SK-N-SH treated with all-trans-retinoic acid at 6 μM for 48 hours (cell line): ENCODE measurements around the gene ZMYND19.

ENCODE experiments used
- BACH2 ChIP-seq: fragments of 250-450 bp; sonication (Bioruptor Pico); IDR thresholded peaks from 2 replicates; pipeline ENCODE4 v1.9.0; 2021; ENCODE audit warnings: mild to moderate bottlenecking, borderline replicate concordance
- OSR1 ChIP-seq: fragments of 250-450 bp; sonication (Bioruptor Pico); IDR thresholded peaks from 2 replicates; pipeline ENCODE4 v1.8.0; 2022; ENCODE audit warnings: moderate library complexity, mild to moderate bottlenecking, inconsistent platforms
- SNAI2 ChIP-seq: fragments of 250-450 bp; sonication (Bioruptor Pico); IDR thresholded peaks from 2 replicates; pipeline ENCODE4 v1.5.0; 2020; ENCODE audit warnings: mild to moderate bottlenecking, moderate library complexity
- ZNF70 ChIP-seq: fragments of 450-650 bp; formaldehyde crosslinking; IDR thresholded peaks from 2 replicates; pipeline ENCODE4 v1.5.0; 2020; ENCODE audit warnings: mild to moderate bottlenecking, moderate library complexity
- ZNF8 ChIP-seq: fragments of 450-650 bp; formaldehyde crosslinking; IDR thresholded peaks from 2 replicates; pipeline ENCODE4 v1.5.0; 2020; ENCODE audit warnings: mild to moderate bottlenecking, moderate library complexity
- TF ChIP-seq, protein P1 (sequence below): fragments of 250-450 bp; sonication (Bioruptor Pico); IDR thresholded peaks from 2 replicates; pipeline ENCODE4 v1.8.0; 2021; ENCODE audit warnings: low read depth, mild to moderate bottlenecking, moderate library complexity, borderline replicate concordance
- TF ChIP-seq, protein P2 (sequence below): fragments of 250-450 bp; sonication (Bioruptor Pico); IDR thresholded peaks from 2 replicates; pipeline ENCODE4 v1.5.1; 2020; ENCODE audit warnings: low read depth, mild to moderate bottlenecking, moderate library complexity

DNA sequence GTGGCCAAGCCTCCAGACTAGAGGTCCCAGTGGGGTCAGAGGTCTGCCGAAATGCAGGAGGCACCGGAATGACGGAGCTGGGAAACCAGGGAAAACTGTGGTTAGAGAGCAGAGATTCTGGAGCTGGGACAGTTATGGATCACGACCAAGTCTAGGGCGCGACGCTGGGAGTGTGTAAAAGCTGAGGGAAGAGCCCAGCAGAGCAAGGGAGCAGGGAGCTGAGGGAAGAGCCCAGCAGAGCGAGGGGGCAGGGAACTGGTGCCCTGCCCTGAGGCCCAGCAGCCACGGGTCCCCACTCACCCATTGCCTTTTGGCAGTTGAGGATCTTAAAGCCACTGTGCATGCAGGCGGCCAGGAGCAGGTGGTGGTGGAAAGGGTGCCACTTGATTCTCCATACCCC, 26.2 kb downstream of the ZMYND19 start:
- TF ChIP-seq ZNF8, result no peak
- TF ChIP-seq BACH2 (CRISPR knock-in tag), result no peak
- TF ChIP-seq, protein P1, sequence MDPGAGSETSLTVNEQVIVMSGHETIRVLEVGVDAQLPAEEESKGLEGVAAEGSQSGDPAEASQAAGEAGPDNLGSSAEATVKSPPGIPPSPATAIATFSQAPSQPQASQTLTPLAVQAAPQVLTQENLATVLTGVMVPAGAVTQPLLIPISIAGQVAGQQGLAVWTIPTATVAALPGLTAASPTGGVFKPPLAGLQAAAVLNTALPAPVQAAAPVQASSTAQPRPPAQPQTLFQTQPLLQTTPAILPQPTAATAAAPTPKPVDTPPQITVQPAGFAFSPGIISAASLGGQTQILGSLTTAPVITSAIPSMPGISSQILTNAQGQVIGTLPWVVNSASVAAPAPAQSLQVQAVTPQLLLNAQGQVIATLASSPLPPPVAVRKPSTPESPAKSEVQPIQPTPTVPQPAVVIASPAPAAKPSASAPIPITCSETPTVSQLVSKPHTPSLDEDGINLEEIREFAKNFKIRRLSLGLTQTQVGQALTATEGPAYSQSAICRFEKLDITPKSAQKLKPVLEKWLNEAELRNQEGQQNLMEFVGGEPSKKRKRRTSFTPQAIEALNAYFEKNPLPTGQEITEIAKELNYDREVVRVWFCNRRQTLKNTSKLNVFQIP, result no peak
- TF ChIP-seq ZNF70, result no peak
- TF ChIP-seq, protein P2, sequence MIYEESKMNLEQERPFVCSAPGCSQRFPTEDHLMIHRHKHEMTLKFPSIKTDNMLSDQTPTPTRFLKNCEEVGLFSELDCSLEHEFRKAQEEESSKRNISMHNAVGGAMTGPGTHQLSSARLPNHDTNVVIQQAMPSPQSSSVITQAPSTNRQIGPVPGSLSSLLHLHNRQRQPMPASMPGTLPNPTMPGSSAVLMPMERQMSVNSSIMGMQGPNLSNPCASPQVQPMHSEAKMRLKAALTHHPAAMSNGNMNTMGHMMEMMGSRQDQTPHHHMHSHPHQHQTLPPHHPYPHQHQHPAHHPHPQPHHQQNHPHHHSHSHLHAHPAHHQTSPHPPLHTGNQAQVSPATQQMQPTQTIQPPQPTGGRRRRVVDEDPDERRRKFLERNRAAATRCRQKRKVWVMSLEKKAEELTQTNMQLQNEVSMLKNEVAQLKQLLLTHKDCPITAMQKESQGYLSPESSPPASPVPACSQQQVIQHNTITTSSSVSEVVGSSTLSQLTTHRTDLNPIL (CRISPR knock-in tag), result no peak
- no peak for TF ChIP-seq OSR1 (CRISPR knock-in tag)
- TF ChIP-seq SNAI2 (CRISPR knock-in tag), result no peak
